NCI-H1436 treated with DMSO at 0.1 percent for 48 hours (cell line): ENCODE results near the gene CDC42EP5.
"Not testable (repeated sequence)": the region's sequence is repeated elsewhere in the genome, so short reads cannot be mapped to it uniquely, and the experiment has no call there.

ENCODE experiments used
- DNase-seq: peaks from one replicate; lab custom pipeline; 2025; lab: John Stamatoyannopoulos, UW

Gene CDC42EP5

GRCh38 chr19:54489341-54489740, 16.2 kb upstream of the CDC42EP5 start:
- DNase-seq: no peak

DNA sequence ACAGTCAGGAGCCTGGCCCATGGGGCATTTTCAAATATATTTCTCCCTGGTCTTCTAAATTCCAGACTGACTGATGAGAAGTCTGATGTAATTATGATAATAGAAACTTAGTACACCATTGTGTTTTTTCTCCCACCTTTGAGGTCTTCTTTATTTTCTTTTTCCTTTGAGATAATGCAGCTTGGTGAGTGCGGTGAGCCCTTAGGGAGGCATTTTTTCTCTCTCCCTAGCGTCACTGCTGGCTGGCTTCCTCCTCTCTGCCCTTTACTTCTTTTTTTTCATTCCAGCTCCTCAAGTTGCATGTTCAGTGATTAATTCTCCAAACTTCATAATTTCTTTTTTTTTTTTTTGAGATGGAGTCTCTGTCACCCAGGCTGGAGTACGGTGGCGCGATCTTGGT, 12.8 kb upstream of the CDC42EP5 start:
- DNase-seq: no peak

- no peak for DNase-seq
These were observed 11.4 kb upstream of the CDC42EP5 start for GRCh38 chr19:54484451-54484850.

- DNase-seq: no peak
These were observed 9.8 kb upstream of the CDC42EP5 start for GRCh38 chr19:54482889-54483288.

DNA sequence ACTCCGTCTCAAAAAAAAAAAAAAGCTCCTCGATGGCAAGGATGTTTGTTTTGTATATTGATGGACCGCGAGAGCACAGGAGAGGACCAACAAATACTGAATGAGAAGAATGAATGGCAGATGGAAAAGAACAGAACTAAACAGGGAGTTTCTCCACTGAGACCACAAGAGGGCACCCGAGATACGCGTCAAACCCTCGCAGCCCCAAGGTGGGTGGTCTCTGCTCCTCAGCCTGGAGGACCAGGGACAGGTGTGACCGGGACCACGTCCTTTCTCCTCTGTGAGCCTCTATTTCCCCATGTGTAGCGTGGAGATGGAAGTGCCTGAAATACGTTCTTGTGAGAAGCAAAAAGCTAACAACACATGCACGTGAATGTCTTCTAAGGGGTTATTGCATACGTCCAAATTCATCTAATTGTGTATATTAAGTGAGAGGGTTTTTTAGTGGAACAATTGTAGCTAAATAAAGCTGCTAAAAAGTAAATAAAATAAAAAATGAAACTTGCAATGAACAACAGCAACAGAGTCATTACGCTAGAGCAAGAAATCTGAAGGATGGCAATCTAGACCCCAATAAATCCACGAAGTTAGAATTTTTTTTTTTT, 8.3 kb upstream of the CDC42EP5 start:
- DNase-seq: no peak

- DNase-seq: no peak
These were observed 7.0 kb upstream of the CDC42EP5 start for GRCh38 chr19:54480051-54480450.

- no peak for DNase-seq
These were observed 5.7 kb upstream of the CDC42EP5 start for GRCh38 chr19:54478677-54479266.

DNA sequence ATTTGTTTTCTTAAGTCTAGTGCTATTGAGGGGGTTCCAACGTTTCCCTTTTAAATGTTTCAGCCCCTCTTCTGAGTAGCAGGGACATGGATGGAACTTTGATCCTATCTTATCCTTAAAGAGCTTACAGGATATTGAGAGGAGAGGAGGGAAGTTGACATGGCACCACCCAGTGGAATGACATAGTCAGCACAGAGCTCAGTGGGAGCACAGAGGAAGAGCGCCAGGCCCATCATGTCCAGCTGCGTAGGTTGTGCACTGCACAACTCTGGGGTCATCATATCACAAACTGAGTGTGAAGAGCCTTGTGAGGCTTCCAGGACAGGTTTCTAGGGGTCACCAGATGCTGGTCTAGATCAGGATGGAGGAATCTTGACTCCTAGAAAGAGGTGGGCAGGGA, 4.6 kb upstream of the CDC42EP5 start:
- DNase-seq: no peak

GRCh38 chr19:54475706-54476105, 2.6 kb upstream of the CDC42EP5 start:
- DNase-seq: no peak

GRCh38 chr19:54473892-54474372, 836 bp upstream of the CDC42EP5 start:
- DNase-seq: no peak

DNA sequence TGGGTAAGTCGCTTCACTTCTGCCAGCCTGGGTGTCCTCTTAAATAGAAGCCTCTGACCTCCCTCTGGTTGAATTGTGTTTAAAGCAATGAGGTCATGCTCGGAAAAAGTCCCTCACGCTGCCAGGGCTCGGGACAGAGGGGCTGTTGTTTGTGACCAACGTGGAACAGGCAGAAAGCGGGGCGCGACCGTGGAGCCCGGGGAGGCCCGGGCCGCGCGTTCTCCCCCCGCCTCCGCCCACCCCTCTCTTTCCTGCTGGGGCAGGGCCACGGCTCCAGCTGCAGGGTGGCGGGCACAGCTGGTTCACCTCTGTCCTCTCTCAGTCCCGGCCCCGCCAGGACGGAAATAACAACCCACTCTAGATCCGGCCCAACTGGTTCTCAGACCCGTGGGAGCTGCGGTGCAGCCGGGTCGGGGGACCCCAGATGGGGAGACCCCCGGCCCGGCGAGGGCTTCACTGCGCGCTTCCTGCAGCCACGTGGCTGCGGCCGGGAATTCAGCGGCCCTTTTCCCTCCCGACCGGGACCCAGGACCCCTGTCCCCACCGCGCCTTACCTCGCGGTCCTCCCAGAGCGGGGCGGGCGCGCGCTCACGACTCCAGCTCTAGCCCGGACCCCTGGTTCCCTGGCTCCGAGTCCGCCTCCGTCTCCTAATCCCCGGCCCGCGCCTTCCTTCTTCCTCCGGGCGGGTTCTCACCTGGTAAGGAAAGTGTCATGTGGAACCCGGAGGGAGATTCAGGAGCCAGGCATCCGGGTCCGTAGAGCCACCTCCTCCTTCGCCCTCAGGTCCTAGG, 1.9 kb downstream of the CDC42EP5 start:
- DNase-seq: no peak

GRCh38 chr19:54470276-54470887, 2.7 kb downstream of the CDC42EP5 start:
- no peak for DNase-seq

DNA sequence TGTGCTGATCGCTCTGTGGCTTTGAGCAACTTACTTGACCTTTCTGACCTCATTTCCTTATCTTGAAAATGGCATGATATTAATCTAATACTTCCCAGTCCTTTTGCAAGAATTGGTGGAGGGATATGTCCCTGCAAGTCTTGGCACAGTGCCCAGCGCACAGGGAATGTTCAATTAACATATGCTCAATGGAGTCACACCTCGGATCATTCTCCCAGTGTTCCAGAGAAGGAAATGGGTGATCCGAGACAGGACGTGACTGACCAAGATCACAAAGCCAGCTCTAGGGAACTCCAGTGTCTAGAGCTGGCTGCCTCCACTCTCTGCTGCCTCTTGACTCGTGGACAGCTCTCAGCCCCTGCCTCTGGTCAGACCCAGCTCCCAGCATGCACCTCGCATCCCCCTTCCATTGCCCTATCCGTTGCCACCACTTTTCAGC, 3.6 kb downstream of the CDC42EP5 start:
- DNase-seq: no peak

DNA sequence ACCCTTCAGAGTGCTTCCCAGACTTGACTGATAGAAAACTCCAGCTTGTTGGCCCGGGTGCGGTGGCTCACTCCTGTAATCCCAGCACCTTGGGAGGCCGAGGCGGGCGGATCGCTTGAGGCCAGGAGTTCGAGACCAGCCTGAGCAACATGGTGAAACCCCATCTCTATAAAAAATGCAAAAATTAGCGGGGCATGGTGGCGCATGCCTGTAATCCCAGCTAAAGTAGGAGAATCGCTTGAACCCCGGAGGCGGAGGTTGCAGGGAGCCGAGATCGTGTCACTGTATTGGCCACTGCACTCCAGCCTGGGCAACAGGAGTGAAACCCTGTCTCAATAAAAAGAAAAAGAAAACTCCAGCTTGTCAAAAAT, 7.0 kb downstream of the CDC42EP5 start:
- DNase-seq: not testable (repeated sequence)

- no peak for DNase-seq
These were observed 7.5 kb downstream of the CDC42EP5 start for GRCh38 chr19:54465426-54466109.

DNA sequence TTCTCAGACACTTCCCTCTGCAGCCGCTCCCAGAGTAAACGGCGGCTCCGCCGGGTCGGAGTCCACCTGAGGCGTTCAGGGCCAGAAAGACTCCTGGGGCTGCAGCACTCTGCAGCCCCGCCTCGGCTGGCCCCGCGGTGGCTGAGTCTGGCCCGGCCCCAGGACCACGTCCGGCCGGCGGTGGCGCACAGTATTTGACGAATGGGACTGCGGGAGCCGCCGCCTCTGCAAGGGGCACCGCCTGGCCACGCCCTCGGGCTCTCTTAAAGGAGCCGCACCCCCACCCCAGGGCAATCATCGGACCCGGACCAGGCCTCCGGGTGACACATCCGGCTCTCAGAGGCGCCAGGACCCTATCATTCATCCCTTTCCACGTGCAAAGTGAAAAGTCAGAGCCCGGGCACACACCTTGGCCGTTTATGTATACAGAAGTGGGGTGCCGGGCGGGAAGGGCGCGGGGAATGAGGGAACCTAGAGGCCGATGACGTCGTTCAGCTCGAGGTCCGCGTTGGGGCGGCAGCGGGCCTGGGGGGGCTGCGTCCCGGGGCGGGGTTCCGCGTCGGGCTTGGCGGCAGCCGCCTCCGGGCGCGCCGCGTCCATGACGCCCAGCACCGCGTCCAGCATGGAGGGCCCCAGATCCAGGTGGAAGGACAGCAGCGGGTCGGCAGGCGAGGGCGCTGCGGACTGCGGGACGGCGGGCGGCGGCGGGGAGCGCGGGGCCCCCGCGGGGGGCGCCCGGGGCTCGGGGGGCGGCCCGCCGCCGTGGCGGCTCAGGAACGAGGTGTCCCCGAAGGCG, 8.3 kb downstream of the CDC42EP5 start:
- DNase-seq: peak; percentile 58

- peak; percentile 93 for DNase-seq
These were observed 9.0 kb downstream of the CDC42EP5 start for GRCh38 chr19:54464044-54464629.

- DNase-seq: peak; percentile 94
These were observed 9.5 kb downstream of the CDC42EP5 start, which contains the start of gene LENG9 for GRCh38 chr19:54463531-54464043. LENG9 (minus strand) TSS chr19:54463778; CDS start chr19:54463526, 252 bp downstream.

DNA sequence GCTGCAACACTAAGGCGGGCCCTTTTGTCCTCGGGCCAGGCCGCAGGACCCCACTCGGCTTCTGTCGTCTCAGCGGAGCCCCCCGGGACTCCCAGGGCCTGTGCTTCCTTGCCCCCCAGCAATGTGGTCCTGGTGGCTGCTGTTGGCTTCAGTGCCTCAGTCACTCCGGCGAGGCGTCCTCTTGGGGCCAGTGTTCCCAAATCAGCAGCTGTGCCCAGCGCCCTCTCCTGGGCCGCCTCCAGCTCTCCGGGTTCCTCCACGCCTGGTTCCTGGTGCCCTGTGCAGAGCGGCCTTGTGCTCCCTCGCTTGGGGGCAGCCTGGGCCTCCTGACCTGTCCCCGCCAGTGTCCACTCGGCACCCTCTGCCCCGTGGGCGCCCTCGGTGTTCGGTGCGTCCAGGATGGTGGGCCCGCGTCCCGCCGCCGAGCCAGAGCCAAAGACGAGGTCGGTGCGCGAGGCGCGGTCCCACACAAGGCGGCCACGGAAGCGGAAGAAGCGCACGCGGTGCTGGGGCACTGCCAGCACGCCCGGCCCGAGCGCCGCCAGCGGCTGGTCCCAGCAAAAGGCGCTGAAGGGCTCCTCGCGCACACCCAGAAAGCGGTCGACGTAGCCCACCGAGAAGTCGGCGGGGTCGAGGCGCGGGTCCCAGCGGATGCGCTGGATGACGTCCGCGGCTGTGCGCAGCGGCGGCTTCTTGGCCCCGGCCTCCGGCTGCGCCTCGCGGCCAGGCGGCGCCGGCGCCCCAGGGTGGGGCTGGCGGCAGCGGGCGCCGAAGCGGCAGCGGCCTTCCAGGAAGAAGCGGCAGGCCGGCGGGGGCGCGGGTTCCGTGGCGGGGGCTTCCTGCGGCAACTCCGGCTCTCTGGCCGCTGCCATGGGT, 10.2 kb downstream of the CDC42EP5 start:
- no peak for DNase-seq
